Measurements from ENCODE around the gene PRR16. TPM values are rescaled to one million over a fixed set of nuclear protein-coding genes. Genes with fewer than 3 reads are reported as not detected.

PRR16 gene
- total and polyA plus RNA-seq, 2 of the 13 experiments (the other 11 are each of a cell fraction or from before 2014, with no cell fraction given) = not detected

DNA sequence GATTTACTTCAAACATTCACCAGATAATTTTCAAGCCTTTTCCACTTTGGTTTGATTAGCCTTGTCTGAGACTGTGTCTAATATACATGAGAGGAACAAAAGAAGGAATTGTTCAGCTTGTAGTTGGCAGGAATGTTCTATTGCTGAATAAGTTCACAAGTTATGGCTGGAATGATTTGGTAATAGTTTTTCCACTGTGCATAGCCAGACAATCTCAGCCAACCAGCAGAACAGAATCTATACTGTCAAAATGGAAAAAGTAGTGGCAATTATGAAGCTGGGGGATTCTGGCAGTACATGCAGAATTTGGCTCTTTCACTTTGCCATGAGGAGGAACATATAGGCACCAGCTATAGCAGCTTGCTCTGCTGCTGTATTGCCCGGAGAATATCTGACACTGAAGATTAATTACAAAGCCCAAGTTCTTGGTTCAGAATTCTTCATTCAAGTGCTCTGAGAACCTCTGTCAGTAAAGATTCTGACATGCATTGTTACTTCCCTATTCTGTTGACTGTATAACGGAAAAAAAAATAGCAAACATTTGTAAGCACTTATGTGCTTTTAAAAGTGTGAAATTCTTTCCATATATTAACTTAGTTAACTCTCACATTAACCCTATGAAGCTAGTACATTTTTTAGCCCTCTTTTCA is 150.6 kb downstream of the PRR16 start:
- Histone ChIP-seq H3K9ac (ENCODE audit: insufficient read depth, low read depth, low read length) (no peak overlapping the region), H3K27me3 (ENCODE audit: control insufficient read depth in 1 of 2, insufficient read depth in 2 of 2, low read length in 2 of 2) (no peaks in the 10 kb centered on the region), H4K20me1 (ENCODE audit: insufficient read depth, low read length) (no peaks in the 10 kb centered on the region), H3K36me3 (replicated peaks in 1 of 2; ENCODE audit: control insufficient read depth in 1 of 2, insufficient read depth in 2 of 2, low read length in 2 of 2) (no peaks in the 10 kb centered on the region), H3K27ac (ENCODE audit: extremely low read length, insufficient read depth, low read length) (no peak overlapping the region), H3K9me3 (ENCODE audit: low read length) (no peaks in the 10 kb centered on the region), H3K4me3 (replicated peaks in 1 of 3; ENCODE audit: insufficient read depth in 1 of 3, low read depth in 2 of 3, low read length in 3 of 3) (no peak overlapping the region), H3K4me2 (ENCODE audit: low read depth, low read length) (no peak overlapping the region), H3K79me2 (ENCODE audit: insufficient read depth, low read length) (no peaks in the 10 kb centered on the region), H2AFZ (ENCODE audit: low read length) (no peak overlapping the region), H3K4me1 (ENCODE audit: insufficient read depth, low read length) (no peaks in the 10 kb centered on the region)
- BruUV-seq (replicated peaks) = no TSS peak
- intact Hi-C loops (cut with micrococcal nuclease; ENCODE audit: unreplicated experiment) (no loop called here), in situ Hi-C loops (cut with HindIII; ENCODE audit: extremely low pct_ligation_motif_present, low pct_unique_long_range_greater_than_20kb) (no loop called here)
- FAIRE-seq = no peak
- POLR2A ChIA-PET = no interaction called here
- CTCF ChIA-PET (ENCODE audit: low intra/inter-chr PET ratio, low total read pairs) = no interaction called here
- ATAC-seq = no peak
- no peak for DNase-seq (ENCODE audit: low spot score)
- TF ChIP-seq, protein P1, sequence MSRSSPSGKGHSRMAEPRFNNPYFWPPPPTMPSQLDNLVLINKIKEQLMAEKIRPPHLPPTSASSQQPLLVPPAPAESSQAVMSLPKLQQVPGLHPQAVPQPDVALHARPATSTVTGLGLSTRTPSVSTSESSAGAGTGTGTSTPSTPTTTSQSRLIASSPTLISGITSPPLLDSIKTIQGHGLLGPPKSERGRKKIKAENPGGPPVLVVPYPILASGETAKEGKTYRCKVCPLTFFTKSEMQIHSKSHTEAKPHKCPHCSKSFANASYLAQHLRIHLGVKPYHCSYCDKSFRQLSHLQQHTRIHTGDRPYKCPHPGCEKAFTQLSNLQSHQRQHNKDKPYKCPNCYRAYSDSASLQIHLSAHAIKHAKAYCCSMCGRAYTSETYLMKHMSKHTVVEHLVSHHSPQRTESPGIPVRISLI (CRISPR knock-in tag; IDR thresholded peaks at IDR 0.05; ENCODE audit: borderline replicate concordance) = no peak
- no peak for TF ChIP-seq XBP1 (CRISPR knock-in tag; IDR thresholded peaks at IDR 0.05)
- TF ChIP-seq NFIC (IDR thresholded peaks at IDR 0.05; ENCODE audit: low read length) = no peak
- TF ChIP-seq ZKSCAN1 (IDR thresholded peaks at IDR 0.05; ENCODE audit: low read length) = no peak
- no peak for TF ChIP-seq ZBTB3 (CRISPR knock-in tag; IDR thresholded peaks at IDR 0.05; ENCODE audit: borderline replicate concordance, low read depth)
- TF ChIP-seq SOX5 (CRISPR knock-in tag; IDR thresholded peaks at IDR 0.05; ENCODE audit: borderline replicate concordance) = no peak
- no peak for TF ChIP-seq ZNF749 (CRISPR knock-in tag; IDR thresholded peaks at IDR 0.05; ENCODE audit: borderline replicate concordance)
- TF ChIP-seq RXRB (CRISPR knock-in tag; IDR thresholded peaks at IDR 0.05; ENCODE audit: borderline replicate concordance) = no peak
- no peak for TF ChIP-seq ZSCAN29 (CRISPR knock-in tag; conservative IDR thresholded peaks at IDR 0.05)
- TF ChIP-seq ZFY (CRISPR knock-in tag; IDR thresholded peaks at IDR 0.05) = no peak
- TF ChIP-seq ZNF546 (CRISPR knock-in tag; conservative IDR thresholded peaks at IDR 0.05) = no peak
- no peak for TF ChIP-seq ZNF335 (CRISPR knock-in tag; IDR thresholded peaks at IDR 0.05)
- TF ChIP-seq EED (CRISPR knock-in tag; IDR thresholded peaks at IDR 0.05) = no peak
- WGBS (ENCODE audit: low lambda C conversion rate) = 0% methylated on average over 2 of the region's 2 CpGs
